DOHH2 (cell line): ENCODE results near the gene ITGB7.

Source experiments
- H3F3A ChIP-seq: fragments of 200-600 bp; sonication (generic), shearing (Covaris generic); 2 replicates; pipeline ENCODE4 v1.6.0; 2016; ENCODE audit warnings: antibody characterized with exemption, mild to moderate bottlenecking; ENCODE audit not compliant: control insufficient read depth, insufficient read depth
- H3K27ac ChIP-seq: fragments of 200-600 bp; sonication (generic); 2 replicates; pipeline ENCODE4 v1.5.1; 2014; ENCODE audit warnings: low read depth, mild to moderate bottlenecking, low read length, moderate library complexity
- H3K27me3 ChIP-seq: fragments of 200-600 bp; sonication (generic); 2 replicates; pipeline ENCODE4 v1.6.1; 2014; ENCODE audit warnings: mild to moderate bottlenecking, low read length, mixed read lengths; ENCODE audit not compliant: control insufficient read depth
- H3K36me3 ChIP-seq: fragments of 200-600 bp; sonication (generic); 2 replicates; pipeline ENCODE4 v1.6.1; 2014; ENCODE audit warnings: mild to moderate bottlenecking, low read length, moderate library complexity, mixed read lengths; ENCODE audit not compliant: control insufficient read depth
- H3K4me1 ChIP-seq: fragments of 200-600 bp; sonication (generic); 2 replicates; pipeline ENCODE4 v1.6.1; 2014; ENCODE audit warnings: mild to moderate bottlenecking, low read length, mixed read lengths; ENCODE audit not compliant: control insufficient read depth
- H3K4me2 ChIP-seq: fragments of 200-600 bp; sonication (generic); 2 replicates; pipeline ENCODE4 v1.6.0; 2014; ENCODE audit warnings: mild to moderate bottlenecking, low read length, moderate library complexity
- H3K4me3 ChIP-seq: fragments of 200-600 bp; sonication (generic); 2 replicates; pipeline ENCODE4 v1.5.1; 2014; ENCODE audit warnings: mild to moderate bottlenecking, low read length, mixed read lengths
- H3K79me2 ChIP-seq: fragments of 200-600 bp; sonication (generic); 2 replicates; pipeline ENCODE4 v1.6.1; 2014; ENCODE audit warnings: mild to moderate bottlenecking, low read length, mixed read lengths; ENCODE audit not compliant: control insufficient read depth
- H3K9me2 ChIP-seq: fragments of 200-600 bp; sonication (generic); replicated peaks from 2 replicates; pipeline ENCODE4 v1.6.1; 2014; ENCODE audit warnings: mild to moderate bottlenecking, low read length, mixed read lengths; ENCODE audit not compliant: control insufficient read depth
- H3K9me3 ChIP-seq: fragments of 200-600 bp; sonication (generic); 2 replicates; pipeline ENCODE4 v1.6.1; 2014; ENCODE audit warnings: antibody characterized with exemption, low read length, mixed read lengths; ENCODE audit not compliant: control insufficient read depth, insufficient read depth
- H4K20me1 ChIP-seq: fragments of 200-600 bp; sonication (generic); 2 replicates; pipeline ENCODE4 v1.6.0; 2014; ENCODE audit warnings: low read depth, mild to moderate bottlenecking, antibody characterized with exemption, low read length, moderate library complexity; ENCODE audit not compliant: control insufficient read depth, insufficient read depth
- CTCF ChIP-seq: fragments of 200-600 bp; sonication (generic); IDR thresholded peaks from one replicate; pipeline ENCODE4 v1.5.1; 2014; ENCODE audit warnings: antibody characterized with exemption, mild to moderate bottlenecking, low read depth, low read length; ENCODE audit not compliant: poor library complexity, severe bottlenecking
- EZH2phosphoT487 ChIP-seq: fragments of 200-600 bp; sonication (generic); IDR thresholded peaks from 2 replicates; pipeline ENCODE4 v1.6.1; 2017; ENCODE audit warnings: borderline replicate concordance, mild to moderate bottlenecking, antibody characterized with exemption, low read length, moderate library complexity, mixed read lengths

Gene ITGB7

GRCh38 chr12:53171725-53172329 lies 35.2 kb downstream of the ITGB7 start:
- TF ChIP-seq EZH2phosphoT487: no peak
- no peak for TF ChIP-seq CTCF
- Histone ChIP-seq H3K79me2 (no peaks in the 10 kb centered on the region), H3K27me3 (no peaks in the 10 kb centered on the region), H4K20me1 (no peaks in the 10 kb centered on the region), H3K4me3 (no peak overlapping the region), H3K9me3 (no peaks in the 10 kb centered on the region), H3K4me1 (no peaks in the 10 kb centered on the region), H3K27ac (no peak overlapping the region), H3K36me3 (no peaks in the 10 kb centered on the region), H3F3A (no peaks in the 10 kb centered on the region), H3K9me2 (no peaks in the 10 kb centered on the region), H3K4me2 (no peak overlapping the region)

GRCh38 chr12:53170876-53171724 lies 36.0 kb downstream of the ITGB7 start:
- TF ChIP-seq CTCF: no peak
- TF ChIP-seq EZH2phosphoT487: no peak
- Histone ChIP-seq H4K20me1 (no peaks in the 10 kb centered on the region), H3K36me3 (no peaks in the 10 kb centered on the region), H3F3A (no peaks in the 10 kb centered on the region), H3K4me2 (no peak overlapping the region), H3K9me2 (no peaks in the 10 kb centered on the region), H3K79me2 (no peaks in the 10 kb centered on the region), H3K27me3 (no peaks in the 10 kb centered on the region), H3K4me3 (no peak overlapping the region), H3K27ac (no peak overlapping the region), H3K4me1 (no peaks in the 10 kb centered on the region), H3K9me3 (no peaks in the 10 kb centered on the region)

- Histone ChIP-seq H4K20me1 (no peaks in the 10 kb centered on the region), H3K79me2 (no peaks in the 10 kb centered on the region), H3F3A (no peaks in the 10 kb centered on the region), H3K9me2 (no peaks in the 10 kb centered on the region), H3K4me3 (no peak overlapping the region), H3K4me2 (no peak overlapping the region), H3K4me1 (no peaks in the 10 kb centered on the region), H3K27me3 (no peaks in the 10 kb centered on the region), H3K9me3 (no peaks in the 10 kb centered on the region), H3K27ac (no peak overlapping the region), H3K36me3 (no peaks in the 10 kb centered on the region)
- TF ChIP-seq CTCF (no peak), EZH2phosphoT487 (no peak)
Measured at GRCh38 chr12:53170215-53170614, 36.8 kb downstream of the ITGB7 start.
